Right ventricle myocardium superior (tissue), 1 donor: ENCODE results near the gene BLVRA. TPM values are rescaled to one million over a fixed set of nuclear protein-coding genes. Genes with fewer than 3 reads are reported as not detected.
A peak's percentile ranks its signal among the peaks of the same experiment; 100 is the strongest.
"Not testable (repeated sequence)": the region's sequence is repeated elsewhere in the genome, so short reads cannot be mapped to it uniquely, and the experiment has no call there.

Experiments used
- ATAC-seq: fragments of 200-7000 bp; cut with Tn5 transposase; one replicate; pipeline ENCODE4 v1.9.1; 2020; ENCODE audit warnings: mild to moderate bottlenecking; ENCODE audit not compliant: poor library complexity
- DNase-seq: peaks from one replicate; pipeline ENCODE4 v3.0.0-alpha.2; 2020
- intact Hi-C: fragments of 100-400 bp; cut with DNase I; formaldehyde crosslinking; loops from one replicate; pipeline ENCODE4 v1.11.2; 2022
- long read RNA-seq: library from polyadenylated mRNA; unstranded; transcript quantifications from one replicate; pipeline ENCODE4 v2.0.0, GENCODE V29; 2021
- total RNA-seq: library from RNA; stranded (reverse); fragmentation: NEBNext Ultra II Directional; extraction: Animal tissue kit (Norgen Biotek cat#: 25700); gene quantifications from one replicate; pipeline ENCODE4 v1.2.1, GENCODE V29; 2021
- donor health status: DM: no; HTN: yes; CAD: no; lungs with severe emphysema.

BLVRA gene, protein sequence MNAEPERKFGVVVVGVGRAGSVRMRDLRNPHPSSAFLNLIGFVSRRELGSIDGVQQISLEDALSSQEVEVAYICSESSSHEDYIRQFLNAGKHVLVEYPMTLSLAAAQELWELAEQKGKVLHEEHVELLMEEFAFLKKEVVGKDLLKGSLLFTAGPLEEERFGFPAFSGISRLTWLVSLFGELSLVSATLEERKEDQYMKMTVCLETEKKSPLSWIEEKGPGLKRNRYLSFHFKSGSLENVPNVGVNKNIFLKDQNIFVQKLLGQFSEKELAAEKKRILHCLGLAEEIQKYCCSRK
- 51.5 TPM for total RNA-seq
- long read RNA-seq, transcript BLVRA-201 (8 exons, 1,071 nt), result major isoform, 59 of 71 reads
- long read RNA-seq, transcript BLVRA-202 (9 exons, 1,161 nt), result minor isoform, 6 of 71 reads
- long read RNA-seq, partial matches to known transcripts, result 1 of 71 reads
- long read RNA-seq, other reads (novel, unspliced or antisense), result 5 of 71 reads

DNA sequence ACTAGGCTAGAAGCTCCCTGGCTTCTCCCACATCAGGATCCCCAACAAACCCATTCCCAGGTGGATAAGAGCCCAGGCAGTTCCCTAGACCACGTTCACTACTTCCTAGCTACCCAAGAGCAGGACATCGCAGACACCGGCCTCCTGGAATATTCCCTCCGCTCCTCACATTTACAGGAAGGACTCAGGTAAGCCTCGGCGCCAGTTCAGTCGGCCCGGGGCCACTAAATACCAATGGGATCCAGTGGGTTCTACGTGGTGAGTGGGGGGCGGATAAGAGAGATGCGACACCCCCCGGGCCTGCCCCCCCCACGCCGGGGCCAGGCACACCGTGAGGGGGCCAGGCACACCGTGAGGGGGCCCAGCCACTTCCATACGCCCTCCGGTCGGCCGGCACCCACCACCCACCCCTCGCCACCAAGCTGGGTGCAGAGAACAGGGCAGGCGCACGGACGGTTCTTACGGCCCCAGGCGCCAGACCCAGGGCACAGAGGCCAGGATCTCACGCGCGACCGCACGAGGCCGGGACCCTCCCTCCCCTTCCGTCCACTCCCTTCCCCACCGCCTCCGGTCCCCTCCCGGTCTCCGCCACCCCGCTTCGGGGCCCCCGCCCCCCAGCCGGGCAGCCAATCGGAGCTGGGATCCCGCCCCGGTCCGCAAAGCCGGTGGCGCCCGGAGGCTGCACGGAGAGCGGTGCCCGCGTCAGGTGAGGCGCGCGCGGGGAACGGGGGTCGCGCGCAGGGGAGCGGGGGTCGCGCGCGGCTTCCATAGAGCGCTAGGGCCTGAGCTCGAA, at the start of gene BLVRA:
BLVRA (plus strand) TSS at position 652 of the 793 bp plus-strand sequence. CDS start 12,479 bp downstream, outside the sequence.
- DNase-seq (peak; percentile 85), ATAC-seq (peak; percentile 92)
- intact Hi-C loops, result no loop called here

DNA sequence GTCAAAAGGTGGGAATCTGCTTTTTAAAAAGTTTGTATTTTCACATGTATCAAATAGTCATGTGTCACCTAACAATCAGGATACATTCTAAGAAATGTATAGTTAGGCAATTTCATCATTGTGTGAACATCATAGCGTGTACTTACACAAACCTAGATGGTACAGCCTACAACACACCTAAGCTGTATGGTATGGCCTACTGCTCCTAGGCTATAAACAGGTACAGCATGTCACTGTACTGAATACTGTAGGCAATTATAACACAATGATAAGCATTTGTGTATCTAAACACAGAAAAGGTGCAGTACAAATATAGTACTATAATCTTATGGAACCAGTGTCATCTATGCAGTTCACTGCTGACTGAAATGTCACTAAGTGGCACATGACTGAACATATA, 47.0 kb upstream of the BLVRA start:
- intact Hi-C loops, result no loop called here
- DNase-seq (no peak), ATAC-seq (no peak)

DNA sequence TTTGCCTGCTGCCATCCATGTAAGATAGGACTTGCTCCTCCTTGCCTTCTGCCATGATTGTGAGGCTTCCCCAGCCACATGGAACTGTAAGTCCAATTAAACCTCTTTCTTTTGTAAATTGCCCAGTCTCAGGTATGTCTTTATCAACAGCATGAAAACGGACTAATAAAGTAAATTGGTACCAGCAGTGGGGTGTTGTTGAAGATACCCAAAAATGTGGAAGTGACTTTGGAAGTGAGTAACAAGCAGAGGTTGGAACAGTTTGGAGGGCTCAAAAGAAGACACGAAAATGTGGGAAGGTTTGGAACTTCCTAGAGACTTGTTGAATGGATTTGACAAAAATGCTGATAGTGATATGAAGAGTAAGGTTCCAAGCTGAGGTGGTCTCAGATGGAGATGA, 42.5 kb upstream of the BLVRA start:
- intact Hi-C loops, ATAC-seq, DNase-seq: not testable (repeated sequence)

DNA sequence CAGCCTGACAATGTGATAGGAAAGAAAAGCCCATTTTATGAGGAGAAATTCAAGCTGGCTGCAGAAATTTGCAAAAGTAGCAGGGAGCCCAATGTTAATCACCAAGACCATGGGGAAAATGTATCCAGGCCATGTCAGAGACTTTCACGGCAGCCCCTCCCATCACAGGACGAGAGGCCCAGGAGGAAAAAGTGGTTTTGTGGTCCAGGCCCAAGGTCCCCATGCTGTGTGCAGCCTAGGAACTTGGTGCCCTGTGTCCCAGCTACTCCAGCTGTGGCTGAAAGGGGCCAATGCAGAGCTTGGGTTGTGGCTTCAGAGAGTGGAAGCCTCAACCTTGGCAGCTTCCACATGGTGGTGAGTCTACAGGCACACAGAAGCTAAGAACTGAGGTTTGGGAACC, 41.9 kb upstream of the BLVRA start:
- no peak for DNase-seq
- ATAC-seq, result no peak
- intact Hi-C loops, result no loop called here

DNA sequence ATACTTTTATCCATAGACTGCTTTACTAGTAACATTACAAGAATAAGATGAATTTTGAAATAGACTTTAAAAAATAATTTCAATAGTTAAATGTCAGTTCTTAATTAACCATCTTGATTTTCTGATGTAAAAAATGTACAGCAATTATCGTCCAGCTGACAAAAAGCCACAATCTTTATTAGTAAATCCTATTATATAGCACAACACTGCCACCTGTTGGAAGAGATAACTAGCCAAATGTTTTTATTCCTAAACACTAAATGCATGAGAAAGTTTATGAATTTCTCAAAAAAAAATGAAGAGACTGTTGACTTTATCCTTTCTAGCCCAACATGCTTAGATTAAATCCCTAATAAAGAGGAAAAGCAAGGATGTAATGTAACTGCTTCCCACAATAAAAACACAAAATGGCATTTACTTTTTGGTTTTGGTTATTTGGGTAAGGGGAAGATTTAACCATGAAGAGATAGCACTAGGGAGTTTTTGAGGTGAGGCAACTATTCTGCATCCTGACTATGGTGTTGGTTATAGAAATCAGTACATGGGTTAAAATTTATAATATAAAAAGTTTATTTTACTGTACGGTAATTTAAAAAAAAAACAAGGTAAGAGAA, 37.2 kb upstream of the BLVRA start:
- intact Hi-C loops, result no loop called here
- DNase-seq (no peak), ATAC-seq (no peak)

DNA sequence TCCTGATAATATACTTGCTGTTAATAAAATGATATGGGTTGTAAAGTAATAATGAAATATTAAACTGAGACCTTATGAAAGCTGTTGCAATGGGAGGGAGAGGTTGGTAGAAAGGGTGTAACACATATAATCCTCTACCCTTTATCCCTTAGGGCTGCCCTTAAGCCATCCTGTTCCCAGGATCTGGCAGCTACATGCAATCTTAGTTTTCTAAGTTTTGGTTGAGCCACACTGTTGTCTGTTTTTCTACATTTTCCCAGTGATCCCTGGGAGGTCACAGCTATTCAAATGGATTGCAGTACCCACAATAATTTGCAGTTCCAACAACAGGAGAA, 35.5 kb upstream of the BLVRA start:
- DNase-seq (no peak), ATAC-seq (no peak)
- intact Hi-C loops, result no loop called here

DNA sequence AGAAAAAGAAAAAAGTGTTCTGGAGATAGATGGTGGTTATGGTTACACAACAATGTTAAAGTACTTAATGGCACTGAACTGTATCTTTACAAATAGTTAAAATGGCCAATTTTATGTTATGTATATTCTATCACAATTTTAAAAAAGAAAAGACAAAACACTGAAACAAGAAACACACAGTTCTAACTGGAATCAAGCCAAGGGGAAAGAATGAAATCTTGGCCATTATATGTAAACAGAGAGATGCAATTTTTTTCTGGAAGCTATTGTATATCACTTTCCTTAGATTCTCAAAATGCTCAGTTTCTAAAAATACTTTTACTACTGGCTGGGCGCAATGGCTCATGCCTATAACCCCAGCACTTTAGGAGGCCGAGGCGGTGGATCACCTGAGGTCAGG, 33.2 kb upstream of the BLVRA start:
- intact Hi-C loops, result loop anchor here (2.0 kb wide), 1 partner anchor 142 kb away; the partner anchor contains the start of gene STK17A
- ATAC-seq (no peak), DNase-seq (no peak)

DNA sequence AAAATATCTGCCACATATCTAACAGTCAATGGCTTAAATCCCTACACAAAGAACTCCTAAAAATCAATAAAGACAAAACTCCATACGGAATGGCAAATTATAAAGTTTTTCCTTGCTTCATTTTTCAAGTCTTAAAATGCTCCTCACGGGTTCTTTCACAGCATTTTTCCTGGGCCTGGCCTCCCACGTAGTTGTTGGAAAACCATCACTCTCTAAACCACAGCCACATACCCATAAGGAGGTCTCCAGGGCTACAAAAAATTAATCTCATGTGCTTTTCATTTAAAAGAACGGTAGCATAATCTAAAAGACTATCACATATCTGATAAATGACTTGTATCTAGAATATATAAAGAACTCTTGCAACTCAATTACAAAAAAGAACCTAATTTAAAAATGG, 32.0 kb upstream of the BLVRA start:
- intact Hi-C loops, result no loop called here
- DNase-seq (no peak), ATAC-seq (no peak)

DNA sequence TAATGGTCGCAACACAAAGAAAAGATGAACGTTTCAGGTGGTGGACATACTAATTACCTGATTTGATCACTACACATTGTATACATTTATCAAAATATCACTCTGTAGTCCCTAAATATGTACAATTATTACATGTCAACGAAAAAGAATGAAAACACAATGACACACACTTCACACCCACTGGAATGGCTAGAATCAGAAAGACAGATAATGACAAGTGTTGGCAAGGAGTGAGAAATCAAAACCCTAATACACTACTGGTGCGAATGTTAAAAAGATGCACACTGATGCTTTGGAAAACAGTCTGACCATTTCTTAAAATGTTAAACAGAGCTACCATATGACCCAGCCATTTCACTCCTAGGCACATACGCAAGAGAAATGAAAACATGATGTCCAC, 31.5 kb upstream of the BLVRA start:
- no peak for ATAC-seq
- DNase-seq, result no peak
- intact Hi-C loops, result no loop called here

DNA sequence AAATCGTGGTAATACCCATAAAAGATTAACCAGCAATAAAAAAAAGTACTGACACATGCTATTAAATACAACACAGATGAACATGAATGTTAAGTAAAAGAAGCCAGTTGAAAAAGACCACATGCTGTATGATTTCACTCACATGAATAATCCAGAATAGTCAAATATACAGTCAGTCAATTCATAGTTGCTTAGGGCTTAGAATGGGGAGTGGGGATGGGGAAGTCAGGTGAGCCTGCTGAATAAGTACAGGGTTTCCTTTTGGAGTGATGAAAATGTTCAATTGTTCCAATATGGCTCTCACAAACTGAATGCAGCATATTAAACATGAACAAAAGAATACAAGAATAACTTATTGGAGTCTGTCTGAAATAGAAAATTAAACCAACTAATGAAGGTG, 31.0 kb upstream of the BLVRA start:
- no peak for DNase-seq
- intact Hi-C loops, result no loop called here
- no peak for ATAC-seq

DNA sequence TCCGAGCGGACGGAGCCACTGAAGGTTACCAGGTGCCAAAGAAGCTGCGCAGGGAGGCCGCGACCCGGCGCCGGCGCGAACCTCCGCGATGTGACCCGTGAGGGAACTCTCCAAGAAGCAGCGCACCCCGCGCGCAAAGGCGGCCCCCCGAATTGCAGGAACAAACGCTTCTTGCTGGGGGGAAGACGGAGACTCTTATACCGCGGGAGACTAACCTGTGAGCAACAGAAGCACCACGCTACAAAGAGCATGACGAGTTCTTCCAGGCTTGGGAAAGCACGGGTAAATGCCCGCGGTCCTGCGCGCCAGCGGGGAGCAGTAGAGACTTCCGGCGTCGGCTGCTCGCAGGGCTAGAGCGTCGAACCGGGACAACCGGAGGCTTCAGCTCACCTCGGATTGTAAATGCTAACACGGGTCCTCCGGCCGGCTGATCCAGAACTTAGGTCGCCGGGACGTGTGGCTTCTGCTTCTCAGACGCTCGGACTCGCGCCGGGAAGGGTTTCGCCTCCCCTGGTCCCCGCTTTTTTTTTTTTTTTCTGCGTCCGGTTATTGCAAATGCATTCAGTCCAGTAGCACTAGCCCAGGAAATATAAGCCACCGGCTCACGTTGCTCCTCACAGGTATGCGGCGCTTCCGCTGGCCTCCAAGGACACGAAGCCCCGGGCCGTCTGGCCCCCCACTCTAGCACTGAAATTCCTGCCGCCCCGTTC, 29.1 kb upstream of the BLVRA start, which contains the start of gene COA1:
COA1 (minus strand) TSS at position 310 of the 710 bp plus-strand sequence. CDS start 80,909 bp downstream, outside the sequence.
- intact Hi-C loops, result no loop called here
- ATAC-seq, result peak; percentile 99

DNA sequence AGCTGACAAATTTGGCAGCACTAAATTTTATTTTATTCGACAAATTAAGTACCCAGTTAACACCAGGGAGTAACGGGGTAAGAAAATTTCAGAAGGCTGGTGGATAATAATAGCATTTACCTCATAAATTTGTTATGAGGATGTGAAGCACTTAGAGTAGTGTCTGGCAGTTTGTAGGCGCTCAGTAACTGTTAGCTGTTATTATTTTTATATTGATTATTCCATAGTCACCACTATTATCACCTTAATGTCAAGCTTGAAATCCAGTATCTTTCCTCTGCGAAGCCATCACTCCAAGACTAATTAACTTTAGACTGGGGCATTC, 28.6 kb upstream of the BLVRA start:
- ATAC-seq, result peak; percentile 55
- intact Hi-C loops, result no loop called here
- no peak for DNase-seq

More for the DNA sequence above, 29.1 kb upstream of the BLVRA start, which contains the start of gene COA1:
- peak; percentile 93 for DNase-seq

DNA sequence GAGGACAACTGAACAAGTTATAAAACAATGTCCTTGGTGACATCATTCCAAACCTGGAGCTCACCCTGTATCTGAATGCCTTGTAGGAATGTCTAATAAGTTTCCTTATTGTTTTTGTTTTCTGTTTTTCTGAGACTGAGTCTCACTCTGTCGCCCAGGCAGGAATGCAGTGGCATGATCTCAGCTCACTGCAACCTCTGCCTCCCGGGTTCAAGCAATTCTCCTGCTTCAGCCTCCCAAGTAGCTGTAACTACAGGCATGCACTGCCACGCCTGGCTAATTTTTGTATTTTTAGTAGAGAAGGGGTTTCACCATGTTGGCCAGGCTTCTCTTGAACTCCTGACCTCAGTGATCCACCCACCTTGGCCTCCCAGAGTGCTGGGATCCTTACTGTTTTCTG, 27.0 kb upstream of the BLVRA start:
- ATAC-seq, intact Hi-C loops: not testable (repeated sequence)

DNA sequence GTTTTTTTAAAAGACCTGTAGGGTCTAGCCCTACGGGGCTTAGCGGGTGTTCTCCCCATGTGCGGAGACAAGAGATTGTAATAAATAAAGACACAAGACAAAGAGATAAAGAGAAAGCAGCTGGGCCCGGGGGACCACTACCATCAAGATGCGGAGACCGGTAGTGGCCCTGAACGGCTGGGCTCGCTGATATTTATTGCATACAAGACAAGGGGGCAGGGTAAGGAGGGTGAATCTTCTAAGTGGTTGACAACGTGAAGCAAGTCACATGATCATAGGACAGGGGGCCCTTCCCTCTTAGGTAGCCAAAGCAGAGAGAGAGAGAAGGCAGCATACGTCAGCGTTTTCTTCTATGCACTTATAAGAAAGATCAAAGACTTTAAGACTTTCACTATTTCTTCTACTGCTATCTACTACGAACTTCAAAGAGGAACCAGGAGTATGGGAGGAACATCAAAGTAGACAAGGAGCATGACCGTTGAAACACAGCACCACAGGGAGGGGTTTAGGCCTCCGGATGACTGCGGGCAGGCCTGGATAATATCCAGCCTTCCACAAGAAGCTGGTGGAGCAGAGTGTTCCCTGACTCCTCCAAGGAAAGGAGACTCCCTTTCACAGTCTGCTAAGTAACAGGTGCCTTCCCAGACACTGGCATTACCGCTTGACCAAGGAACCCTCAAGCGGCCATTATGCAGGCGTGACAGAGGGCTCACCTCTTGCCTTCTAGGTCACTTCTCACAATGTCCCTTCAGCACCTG, 23.7 kb upstream of the BLVRA start:
- intact Hi-C loops, ATAC-seq, DNase-seq: not testable (repeated sequence)

More for the DNA sequence above, 27.0 kb upstream of the BLVRA start:
- not testable (repeated sequence) for DNase-seq

DNA sequence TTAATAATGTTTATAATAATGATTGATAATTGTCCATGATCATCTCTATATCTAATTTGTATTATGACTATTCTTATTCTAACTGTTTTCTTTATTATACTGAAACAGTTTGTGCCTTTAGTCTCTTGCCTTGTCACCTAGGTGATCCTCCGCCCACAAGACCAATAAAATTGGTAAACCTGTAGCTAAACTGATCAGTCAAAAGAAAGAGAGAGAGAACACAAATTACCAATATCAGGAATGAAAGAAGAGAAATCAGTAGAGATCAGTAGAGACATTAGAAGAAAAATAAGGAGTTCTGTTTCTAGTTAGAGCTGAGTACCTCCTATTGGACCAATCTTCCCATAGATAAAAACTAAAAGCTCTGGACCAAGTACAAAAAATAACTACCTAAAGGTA, 23.1 kb upstream of the BLVRA start:
- intact Hi-C loops, result no loop called here
- DNase-seq (no peak), ATAC-seq (no peak)

DNA sequence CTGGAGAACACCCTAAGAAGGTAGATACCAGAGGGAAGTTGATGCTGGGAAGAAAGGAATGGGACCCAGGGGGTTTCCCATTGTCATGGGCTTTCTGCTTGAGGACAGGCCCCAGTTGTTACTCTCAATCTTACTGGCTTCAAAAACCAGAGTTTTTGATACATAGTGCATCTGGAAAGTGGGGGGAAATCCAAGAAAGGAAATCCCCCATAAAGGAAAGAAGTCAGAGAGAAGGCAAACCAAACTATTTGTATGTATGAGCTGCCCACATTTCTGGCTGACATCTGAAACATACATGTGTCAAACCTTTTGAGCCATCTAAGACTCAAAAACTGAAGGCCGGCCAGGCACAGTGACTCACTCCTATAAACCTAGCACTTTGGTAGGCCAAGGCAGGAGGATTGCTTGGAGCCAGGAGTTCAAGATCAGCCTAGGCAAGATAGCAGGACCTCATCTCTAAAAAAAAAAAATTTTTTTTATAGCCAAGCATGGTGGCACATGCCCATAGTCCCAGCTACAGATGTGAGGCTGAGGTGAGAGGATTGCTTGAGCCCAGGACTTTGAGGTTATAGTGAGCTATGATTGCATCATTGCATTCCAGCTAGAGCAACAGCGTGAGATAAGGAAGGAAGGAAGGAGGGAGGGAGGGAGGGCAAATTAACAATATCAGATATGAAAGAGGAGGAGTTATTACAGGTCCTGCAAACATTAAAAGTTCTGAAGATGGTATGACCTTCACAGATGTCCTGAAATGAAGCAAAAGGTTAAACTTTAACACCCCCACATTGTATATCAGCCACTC, 22.5 kb upstream of the BLVRA start:
- DNase-seq (no peak), ATAC-seq (no peak)
- intact Hi-C loops, result no loop called here

DNA sequence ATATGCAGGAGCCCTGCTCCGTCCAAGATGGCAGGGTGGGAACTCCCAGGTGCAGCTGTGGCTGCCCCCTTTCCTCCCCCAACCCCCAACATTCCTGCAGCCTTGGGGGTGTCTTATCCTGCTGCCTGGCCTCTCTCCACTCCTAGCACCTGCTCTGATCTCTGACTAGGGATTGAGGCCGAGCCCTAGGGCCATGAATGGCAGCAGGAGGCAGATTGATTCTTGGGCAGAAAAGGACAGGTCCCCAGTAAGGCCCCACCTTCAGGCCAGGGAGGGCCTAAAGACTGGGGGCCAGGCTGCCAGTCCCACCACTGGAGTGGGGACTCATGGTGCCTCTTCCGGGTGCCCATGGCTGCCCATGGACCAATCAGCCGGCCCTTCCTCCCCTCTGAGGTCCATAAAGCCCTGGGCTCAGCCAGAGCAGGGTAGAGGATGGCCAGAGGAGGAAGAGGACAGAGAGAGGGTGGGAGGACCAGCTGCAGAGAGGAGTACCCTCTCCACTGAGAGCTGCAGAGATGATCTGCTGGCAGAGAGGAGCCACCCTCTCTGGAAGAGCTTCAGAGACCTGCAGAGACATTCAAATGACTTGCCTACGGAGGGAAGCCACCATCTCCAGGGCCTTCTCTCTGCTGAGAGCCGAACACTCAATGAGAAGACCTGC, 20.9 kb upstream of the BLVRA start:
- intact Hi-C loops, result no loop called here
- ATAC-seq (no peak), DNase-seq (no peak)
